SK-N-DZ (cell line): ENCODE results near the gene MATN3.

Experiments
- DNase-seq: peaks from one replicate; pipeline ENCODE4 v3.0.0-alpha.2; 2015; ENCODE audit warnings: low spot score

Gene MATN3

GRCh38 chr2:20035955-20036666, 23.6 kb upstream of the MATN3 start:
- no peak for DNase-seq

GRCh38 chr2:20034821-20035220, 22.4 kb upstream of the MATN3 start:
- peak; percentile 28 for DNase-seq

GRCh38 chr2:20034218-20034617, 21.8 kb upstream of the MATN3 start:
- DNase-seq, result peak; percentile 86

GRCh38 chr2:20033322-20033721, 20.9 kb upstream of the MATN3 start:
- DNase-seq, result no peak

GRCh38 chr2:20030224-20030623, 17.8 kb upstream of the MATN3 start:
- no peak for DNase-seq

- no peak for DNase-seq
These were observed 15.4 kb upstream of the MATN3 start for GRCh38 chr2:20027705-20028434.

GRCh38 chr2:20027260-20027677, 14.8 kb upstream of the MATN3 start:
- no peak for DNase-seq

GRCh38 chr2:20025065-20025786, 12.8 kb upstream of the MATN3 start:
- no peak for DNase-seq

- no peak for DNase-seq
These were observed 11.2 kb upstream of the MATN3 start for GRCh38 chr2:20023688-20024087.

- no peak for DNase-seq
These were observed 9.0 kb upstream of the MATN3 start for GRCh38 chr2:20021405-20022009.

GRCh38 chr2:20019747-20020146, 7.3 kb upstream of the MATN3 start:
- DNase-seq, result no peak

GRCh38 chr2:20018601-20019152, 6.2 kb upstream of the MATN3 start:
- DNase-seq, result no peak

- no peak for DNase-seq
These were observed 3.9 kb upstream of the MATN3 start for GRCh38 chr2:20016346-20016745.

- DNase-seq, result peak; percentile 53
These were observed 3.1 kb upstream of the MATN3 start for GRCh38 chr2:20015482-20016083.

GRCh38 chr2:20013126-20013849, 820 bp upstream of the MATN3 start:
- no peak for DNase-seq

GRCh38 chr2:20012032-20012281, 511 bp downstream of the MATN3 start:
- no peak for DNase-seq

- no peak for DNase-seq
These were observed 1.0 kb downstream of the MATN3 start for GRCh38 chr2:20011276-20012031.

- no peak for DNase-seq
These were observed 3.8 kb downstream of the MATN3 start for GRCh38 chr2:20008703-20009102.

- DNase-seq, result no peak
These were observed 6.5 kb downstream of the MATN3 start for GRCh38 chr2:20005891-20006470.
